ENCODE measurements around the gene WDR46.

GRCh38 chr6:33297406-33297955, 8.4 kb upstream of the WDR46 start:
- TF ChIP-seq SMC3 (conservative IDR thresholded peaks at IDR 0.05; ENCODE audit: poor library complexity) (no peak), EZH2 (IDR thresholded peaks at IDR 0.05; ENCODE audit: borderline replicate concordance, insufficient read depth, low read length, poor library complexity, severe bottlenecking) (no peak), CTCF (IDR thresholded peaks at IDR 0.05; ENCODE audit: poor library complexity, severe bottlenecking) (no peak), EP300 (conservative IDR thresholded peaks at IDR 0.05; ENCODE audit: poor library complexity, severe bottlenecking) (no peak), RAD21 (conservative IDR thresholded peaks at IDR 0.05) (no peak), TAF1 (IDR thresholded peaks at IDR 0.05; ENCODE audit: low read depth) (no peak), REST (IDR thresholded peaks at IDR 0.05; ENCODE audit: borderline replicate concordance) (no peak), MXI1 (conservative IDR thresholded peaks at IDR 0.05; ENCODE audit: poor library complexity, severe bottlenecking) (no peak)
